DLD1 (cell line): ENCODE measurements around the gene DNTT.

ENCODE experiments used
- in situ Hi-C: cut with HindIII; loops from 2 replicates; pipeline ENCODE4 v1.10.0; 2017; ENCODE audit warnings: low sequenced_read_pairs

DNTT gene

GRCh38 chr10:96275685-96276418 is 28.4 kb upstream of the DNTT start:
- in situ Hi-C loops = no loop called here

- in situ Hi-C loops = no loop called here
Measured at GRCh38 chr10:96276426-96276825, 27.8 kb upstream of the DNTT start.

- in situ Hi-C loops = no loop called here
Measured at GRCh38 chr10:96276831-96277230, 27.4 kb upstream of the DNTT start.

GRCh38 chr10:96279191-96279641 is 25.0 kb upstream of the DNTT start:
- in situ Hi-C loops = no loop called here

GRCh38 chr10:96280859-96281258 is 23.4 kb upstream of the DNTT start:
- in situ Hi-C loops = no loop called here

- in situ Hi-C loops = no loop called here
Measured at GRCh38 chr10:96281444-96282029, 22.7 kb upstream of the DNTT start.

- in situ Hi-C loops = no loop called here
Measured at GRCh38 chr10:96283351-96283750, 20.9 kb upstream of the DNTT start.

- in situ Hi-C loops = no loop called here
Measured at GRCh38 chr10:96283756-96284155, 20.5 kb upstream of the DNTT start.

GRCh38 chr10:96285331-96285752 is 18.9 kb upstream of the DNTT start:
- in situ Hi-C loops = no loop called here

- in situ Hi-C loops = no loop called here
Measured at GRCh38 chr10:96287392-96288105, 16.7 kb upstream of the DNTT start.

- in situ Hi-C loops = no loop called here
Measured at GRCh38 chr10:96288151-96288621, 16.0 kb upstream of the DNTT start.

- in situ Hi-C loops = no loop called here
Measured at GRCh38 chr10:96289218-96289910, 14.9 kb upstream of the DNTT start.

- in situ Hi-C loops = no loop called here
Measured at GRCh38 chr10:96290368-96291133, 13.7 kb upstream of the DNTT start.

- in situ Hi-C loops = no loop called here
Measured at GRCh38 chr10:96292971-96293920, 11.0 kb upstream of the DNTT start.

GRCh38 chr10:96295475-96295874 is 8.8 kb upstream of the DNTT start:
- in situ Hi-C loops = no loop called here

- in situ Hi-C loops = no loop called here
Measured at GRCh38 chr10:96297486-96297885, 6.7 kb upstream of the DNTT start.

GRCh38 chr10:96298362-96298761 is 5.9 kb upstream of the DNTT start:
- in situ Hi-C loops = no loop called here

GRCh38 chr10:96299383-96299782 is 4.9 kb upstream of the DNTT start:
- in situ Hi-C loops = no loop called here

GRCh38 chr10:96301616-96302015 is 2.6 kb upstream of the DNTT start:
- in situ Hi-C loops = no loop called here
